ENCODE measurements around the gene MRPL39. TPM values are rescaled to one million over a fixed set of nuclear protein-coding genes. Genes with fewer than 3 reads are reported as not detected.

MRPL39 gene
- total and polyA plus RNA-seq, 9 of the 15 experiments (the other 6 are each of a cell fraction or from before 2014, with no cell fraction given) = 65.4 to 247 (median 105) TPM

- TF ChIP-seq ZNF79 (CRISPR knock-in tag; IDR thresholded peaks at IDR 0.05; ENCODE audit: low read depth) = no peak
- no peak for TF ChIP-seq PHF20 (IDR thresholded peaks at IDR 0.05; ENCODE audit: partially characterized antibody)
These were observed 38.2 kb downstream of the MRPL39 start (continued) for GRCh38 chr21:25569084-25569483.

- Histone ChIP-seq H4K20me1 (replicated peaks; ENCODE audit: control insufficient read depth, insufficient read depth, low read length) (no peaks in the 10 kb centered on the region), H3K9me3 (replicated peaks; ENCODE audit: control insufficient read depth, insufficient read depth, low read depth, low read length) (no peaks in the 10 kb centered on the region), H3K9ac (ENCODE audit: insufficient read depth in 1 of 2, low read depth in 2 of 2, low read length in 2 of 2) (no peak overlapping the region), H3K4me2 (ENCODE audit: insufficient read depth, low read length) (no peak overlapping the region), H3K79me2 (ENCODE audit: control insufficient read depth, insufficient read depth, low read length) (no peaks in the 10 kb centered on the region), H3K36me3 (ENCODE audit: control insufficient read depth, insufficient read depth, low read length) (peaks cover 3% of the 10 kb centered on the region; the same call in 1 of the 3 replicates), H3K4me1 (replicated peaks in 1 of 2; ENCODE audit: control insufficient read depth in 2 of 2, insufficient read depth in 2 of 2, low read length in 2 of 2) (no peaks in the 10 kb centered on the region), H3K9me1 (ENCODE audit: control insufficient read depth, insufficient read depth, low read length) (no peaks in the 10 kb centered on the region), H2AFZ (ENCODE audit: low read depth, low read length) (no peak overlapping the region), H3K4me3 (no peak overlapping the region), H3K27me3 (ENCODE audit: control insufficient read depth in 2 of 2, insufficient read depth in 2 of 2, low read length in 2 of 2) (no peaks in the 10 kb centered on the region), H3K27ac (ENCODE audit: extremely low read depth, low read depth, low read length) (no peak overlapping the region)
- ChIA-PET POLR2A (no interaction called here), CTCF (ENCODE audit: low intra/inter-chr PET ratio) (no interaction called here)
- ATAC-seq = no peak
- FAIRE-seq = no peak
- intact Hi-C loops (cut with micrococcal nuclease) = no loop called here
- TF ChIP-seq ZNF561 (CRISPR knock-in tag; conservative IDR thresholded peaks at IDR 0.05) (no peak), ETV6 (IDR thresholded peaks at IDR 0.05; ENCODE audit: borderline replicate concordance in 1 of 2, low read depth in 2 of 2, low read length in 1 of 2) (no peak), ETV6 (CRISPR knock-in tag; IDR thresholded peaks at IDR 0.05; ENCODE audit: borderline replicate concordance) (no peak), ZNF165 (CRISPR knock-in tag; IDR thresholded peaks at IDR 0.05; ENCODE audit: borderline replicate concordance) (no peak)
- BruUV-seq (replicated peaks) = no TSS peak
- in situ Hi-C loops (cut with MboI) = no loop called here
- 39% methylated on average over 5 of the region's 5 CpGs for WGBS (ENCODE audit: insufficient coverage, low coverage, missing lambda C conversion rate)
- DNase-seq (ENCODE audit: extremely low read depth in 1 of 4, low spot score in 3 of 4) = no peak
These were observed 39.0 kb downstream of the MRPL39 start for GRCh38 chr21:25568246-25568645.
